ENCODE results near the gene SNX27. TPM values are rescaled to one million over a fixed set of nuclear protein-coding genes. Genes with fewer than 3 reads are reported as not detected.

SNX27 gene
- total and polyA plus RNA-seq, 2 donors (not counting 1 experiment from before 2014, with no cell fraction given) = 29.5 to 38.1 TPM

DNA sequence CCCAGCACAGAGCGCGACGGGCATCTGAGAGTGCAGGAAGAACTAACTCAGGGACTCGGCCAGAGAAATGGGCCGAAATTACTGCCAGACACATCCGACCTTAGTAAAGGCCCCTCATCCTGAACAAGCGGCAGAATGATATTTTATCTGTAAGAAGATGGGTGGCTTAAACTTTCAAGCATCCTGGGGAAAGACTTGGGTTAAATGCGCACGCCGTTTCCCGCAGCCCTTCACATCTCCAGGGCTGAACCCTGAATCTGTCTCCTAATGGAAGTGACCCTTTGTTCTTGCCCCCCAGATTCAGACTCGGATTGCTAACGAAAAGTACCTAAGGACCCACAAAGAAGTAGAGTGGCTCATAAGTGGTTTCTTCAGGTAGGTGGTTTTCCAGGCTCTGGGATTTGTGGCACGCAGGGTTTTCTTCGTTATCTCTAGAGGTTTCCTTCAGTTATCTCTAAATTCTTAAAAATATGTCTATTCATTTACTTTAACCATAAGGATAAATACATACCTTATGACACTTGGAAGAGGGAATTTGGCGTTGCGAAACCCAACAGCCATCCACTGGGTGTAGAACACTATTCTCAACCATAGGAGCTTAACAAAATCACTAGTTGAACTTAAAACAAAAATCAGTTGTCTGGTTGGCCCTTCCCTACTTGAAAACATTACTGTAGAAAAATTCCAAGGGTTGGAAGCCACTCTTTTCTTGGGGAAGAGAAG lies 110.1 kb downstream of the SNX27 start:
- DNase-seq (ENCODE audit: low read depth in 2 of 2) = no peak
- H4K20me1 ChIP-seq (ENCODE audit: control insufficient read depth, extremely low read depth, insufficient read depth, low read length) = no peaks in the 10 kb centered on the region
- no peaks in the 10 kb centered on the region for H3K9me3 ChIP-seq (ENCODE audit: control insufficient read depth, insufficient read depth, low read depth, low read length)
- H3K27ac ChIP-seq (ENCODE audit: insufficient read depth, low read length) = no peak overlapping the region
- peak overlapping the region; percentile 48 to 62 (median 55) for H3K4me3 ChIP-seq (replicated peaks in 1 of 4; ENCODE audit: control extremely low read depth in 1 of 4, insufficient read depth in 1 of 4, low read depth in 3 of 4, low read length in 4 of 4)
- peak overlapping the region; percentile 94 for H3K4me2 ChIP-seq (ENCODE audit: extremely low read depth, insufficient read depth, low read length)
- H3K27me3 ChIP-seq (ENCODE audit: control insufficient read depth, insufficient read depth, low read length) = peaks cover 32% of the 10 kb centered on the region
- peak overlapping the region; percentile 30 for H2AFZ ChIP-seq (ENCODE audit: low read length)
- no peaks in the 10 kb centered on the region for H3K79me2 ChIP-seq (ENCODE audit: control insufficient read depth, insufficient read depth, low read length)
- H3K36me3 ChIP-seq (ENCODE audit: control insufficient read depth, insufficient read depth, low read length) = no peaks in the 10 kb centered on the region
- H3K9ac ChIP-seq (ENCODE audit: insufficient read depth, low read length) = peak overlapping the region; percentile 27
- no peak for TF ChIP-seq EZH2 (IDR thresholded peaks at IDR 0.05; ENCODE audit: low read length, missing control alignments)
- TF ChIP-seq, protein P1, sequence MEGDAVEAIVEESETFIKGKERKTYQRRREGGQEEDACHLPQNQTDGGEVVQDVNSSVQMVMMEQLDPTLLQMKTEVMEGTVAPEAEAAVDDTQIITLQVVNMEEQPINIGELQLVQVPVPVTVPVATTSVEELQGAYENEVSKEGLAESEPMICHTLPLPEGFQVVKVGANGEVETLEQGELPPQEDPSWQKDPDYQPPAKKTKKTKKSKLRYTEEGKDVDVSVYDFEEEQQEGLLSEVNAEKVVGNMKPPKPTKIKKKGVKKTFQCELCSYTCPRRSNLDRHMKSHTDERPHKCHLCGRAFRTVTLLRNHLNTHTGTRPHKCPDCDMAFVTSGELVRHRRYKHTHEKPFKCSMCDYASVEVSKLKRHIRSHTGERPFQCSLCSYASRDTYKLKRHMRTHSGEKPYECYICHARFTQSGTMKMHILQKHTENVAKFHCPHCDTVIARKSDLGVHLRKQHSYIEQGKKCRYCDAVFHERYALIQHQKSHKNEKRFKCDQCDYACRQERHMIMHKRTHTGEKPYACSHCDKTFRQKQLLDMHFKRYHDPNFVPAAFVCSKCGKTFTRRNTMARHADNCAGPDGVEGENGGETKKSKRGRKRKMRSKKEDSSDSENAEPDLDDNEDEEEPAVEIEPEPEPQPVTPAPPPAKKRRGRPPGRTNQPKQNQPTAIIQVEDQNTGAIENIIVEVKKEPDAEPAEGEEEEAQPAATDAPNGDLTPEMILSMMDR (conservative IDR thresholded peaks at IDR 0.05 in 1 of 2, IDR thresholded peaks at IDR 0.05 in 1 of 2; ENCODE audit: low read depth in 1 of 2, low read length in 2 of 2) = no peak
- H3K4me1 ChIP-seq (ENCODE audit: control insufficient read depth, extremely low read depth, insufficient read depth, low read length) = no peaks in the 10 kb centered on the region

DNA sequence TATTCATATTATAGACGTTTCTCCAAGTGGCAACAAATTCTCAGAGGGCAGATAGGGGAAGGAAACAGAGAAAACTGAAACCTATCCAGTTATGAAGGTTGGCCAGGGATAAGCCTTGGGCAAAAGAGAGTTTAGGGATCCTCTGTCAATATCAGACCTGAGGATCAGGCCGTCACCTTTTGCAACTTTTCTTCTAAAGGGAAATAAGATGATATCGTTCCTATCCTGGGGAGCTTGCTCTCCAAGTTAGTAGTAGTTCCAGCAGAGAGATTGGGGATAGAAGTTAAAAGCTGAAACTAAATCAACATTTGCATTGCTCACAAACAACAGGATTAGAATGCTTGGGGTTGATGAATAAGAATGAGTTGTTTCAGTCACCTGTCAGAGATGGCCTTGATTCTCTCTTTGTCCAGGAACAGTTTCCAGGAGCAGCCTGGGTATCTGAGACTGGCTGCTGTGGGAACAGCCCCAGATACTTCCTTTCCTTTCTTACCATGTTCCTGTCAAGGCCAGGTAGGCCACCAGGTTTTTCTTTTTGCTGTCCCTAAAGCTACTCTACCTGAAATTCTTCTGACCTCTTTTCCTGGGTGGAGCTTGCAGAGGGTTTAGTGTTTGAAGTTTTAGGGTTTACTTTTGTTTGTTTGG lies 112.0 kb downstream of the SNX27 start:
- Histone ChIP-seq H2AFZ (ENCODE audit: low read length) (no peak overlapping the region), H4K20me1 (ENCODE audit: control insufficient read depth, extremely low read depth, insufficient read depth, low read length) (no peaks in the 10 kb centered on the region), H3K79me2 (ENCODE audit: control insufficient read depth, insufficient read depth, low read length) (no peaks in the 10 kb centered on the region), H3K4me2 (ENCODE audit: extremely low read depth, insufficient read depth, low read length) (no peak overlapping the region), H3K36me3 (ENCODE audit: control insufficient read depth, insufficient read depth, low read length) (no peaks in the 10 kb centered on the region), H3K27me3 (ENCODE audit: control insufficient read depth, insufficient read depth, low read length) (peaks cover 23% of the 10 kb centered on the region), H3K9ac (ENCODE audit: insufficient read depth, low read length) (no peak overlapping the region), H3K27ac (ENCODE audit: insufficient read depth, low read length) (no peak overlapping the region), H3K9me3 (ENCODE audit: control insufficient read depth, insufficient read depth, low read depth, low read length) (no peaks in the 10 kb centered on the region), H3K4me3 (replicated peaks in 1 of 4; ENCODE audit: control extremely low read depth in 1 of 4, insufficient read depth in 1 of 4, low read depth in 3 of 4, low read length in 4 of 4) (no peak overlapping the region), H3K4me1 (ENCODE audit: control insufficient read depth, extremely low read depth, insufficient read depth, low read length) (no peaks in the 10 kb centered on the region)
- peak; percentile 28 for TF ChIP-seq EZH2 (IDR thresholded peaks at IDR 0.05; ENCODE audit: low read length, missing control alignments)
- TF ChIP-seq, protein P1 (conservative IDR thresholded peaks at IDR 0.05 in 1 of 2, IDR thresholded peaks at IDR 0.05 in 1 of 2; ENCODE audit: low read depth in 1 of 2, low read length in 2 of 2) = no peak
- DNase-seq (ENCODE audit: low read depth in 2 of 2) = no peak

- Histone ChIP-seq H2AFZ (ENCODE audit: low read length) (no peak overlapping the region), H3K27me3 (ENCODE audit: control insufficient read depth, insufficient read depth, low read length) (peaks cover 16% of the 10 kb centered on the region), H3K79me2 (ENCODE audit: control insufficient read depth, insufficient read depth, low read length) (no peaks in the 10 kb centered on the region), H3K27ac (ENCODE audit: insufficient read depth, low read length) (no peak overlapping the region), H3K36me3 (ENCODE audit: control insufficient read depth, insufficient read depth, low read length) (no peaks in the 10 kb centered on the region), H3K4me3 (replicated peaks in 1 of 4; ENCODE audit: control extremely low read depth in 1 of 4, insufficient read depth in 1 of 4, low read depth in 3 of 4, low read length in 4 of 4) (peak overlapping the region in 1 of 4 experiments; percentile 12), H4K20me1 (ENCODE audit: control insufficient read depth, extremely low read depth, insufficient read depth, low read length) (no peaks in the 10 kb centered on the region), H3K4me1 (ENCODE audit: control insufficient read depth, extremely low read depth, insufficient read depth, low read length) (no peaks in the 10 kb centered on the region), H3K9me3 (ENCODE audit: control insufficient read depth, insufficient read depth, low read depth, low read length) (no peaks in the 10 kb centered on the region), H3K4me2 (ENCODE audit: extremely low read depth, insufficient read depth, low read length) (peak overlapping the region; percentile 3), H3K9ac (ENCODE audit: insufficient read depth, low read length) (no peak overlapping the region)
- DNase-seq (ENCODE audit: low read depth in 2 of 2) = peak; percentile 54 to 71
- TF ChIP-seq, protein P1 (conservative IDR thresholded peaks at IDR 0.05 in 1 of 2, IDR thresholded peaks at IDR 0.05 in 1 of 2; ENCODE audit: low read depth in 1 of 2, low read length in 2 of 2) = no peak
- no peak for TF ChIP-seq EZH2 (IDR thresholded peaks at IDR 0.05; ENCODE audit: low read length, missing control alignments)
Measured at GRCh38 chr1:151728151-151729054, 116.6 kb downstream of the SNX27 start.

All from fibroblast of lung (primary cell).